Activated T-cell treated with anti-CD3 and anti-CD28 coated beads, Interleukin-2, amount 50 U/mL, for 1 hour (primary cell): Measurements from ENCODE around the gene ZNF830.
"Not testable (repeated sequence)": the region's sequence is repeated elsewhere in the genome, so short reads cannot be mapped to it uniquely, and the experiment has no call there.

ENCODE experiments used
- DNase-seq: peaks from one replicate; pipeline ENCODE4 v3.0.0-alpha.2; 2020

ZNF830 gene, protein sequence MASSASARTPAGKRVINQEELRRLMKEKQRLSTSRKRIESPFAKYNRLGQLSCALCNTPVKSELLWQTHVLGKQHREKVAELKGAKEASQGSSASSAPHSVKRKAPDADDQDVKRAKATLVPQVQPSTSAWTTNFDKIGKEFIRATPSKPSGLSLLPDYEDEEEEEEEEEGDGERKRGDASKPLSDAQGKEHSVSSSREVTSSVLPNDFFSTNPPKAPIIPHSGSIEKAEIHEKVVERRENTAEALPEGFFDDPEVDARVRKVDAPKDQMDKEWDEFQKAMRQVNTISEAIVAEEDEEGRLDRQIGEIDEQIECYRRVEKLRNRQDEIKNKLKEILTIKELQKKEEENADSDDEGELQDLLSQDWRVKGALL

DNA sequence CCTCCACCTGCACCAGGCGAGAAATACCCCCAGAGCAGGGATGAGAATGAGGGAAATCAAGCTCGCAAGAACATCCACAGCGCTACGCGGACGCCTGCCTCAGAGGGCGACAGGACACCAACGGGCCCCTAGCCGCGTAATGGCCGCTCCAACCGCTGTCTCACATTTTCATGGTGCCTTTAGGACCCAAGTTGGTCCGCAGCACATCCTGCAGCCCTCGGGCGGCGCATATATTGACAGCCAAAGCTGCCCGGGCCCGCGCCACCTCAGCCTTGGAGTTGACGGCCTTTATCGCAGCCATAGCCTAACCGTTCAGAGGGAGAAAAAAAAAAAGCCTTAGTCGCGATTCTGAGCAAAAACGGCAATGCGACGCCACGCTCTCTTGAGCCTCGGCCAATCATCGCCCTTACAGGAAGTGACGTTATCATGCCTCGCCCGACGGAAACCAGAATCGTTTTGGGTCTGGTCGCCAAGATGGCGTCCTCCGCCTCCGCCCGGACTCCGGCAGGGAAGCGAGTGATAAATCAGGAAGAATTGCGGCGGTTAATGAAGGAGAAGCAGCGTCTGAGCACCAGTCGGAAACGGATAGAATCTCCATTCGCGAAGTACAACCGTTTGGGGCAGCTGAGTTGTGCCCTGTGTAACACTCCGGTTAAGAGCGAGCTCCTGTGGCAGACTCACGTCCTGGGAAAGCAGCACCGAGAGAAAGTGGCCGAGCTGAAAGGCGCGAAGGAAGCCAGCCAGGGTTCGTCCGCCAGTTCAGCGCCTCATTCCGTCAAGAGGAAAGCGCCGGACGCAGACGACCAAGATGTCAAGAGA is at the start of gene ZNF830, which contains the start of gene CCT6B:
ZNF830 (plus strand) TSS at position 448 of the 819 bp plus-strand sequence; CDS start at position 475, 27 bp downstream.
CCT6B (minus strand) TSS at position 368 of the 819 bp plus-strand sequence; CDS start at position 301, 67 bp downstream.
- DNase-seq: peak; percentile 86

DNA sequence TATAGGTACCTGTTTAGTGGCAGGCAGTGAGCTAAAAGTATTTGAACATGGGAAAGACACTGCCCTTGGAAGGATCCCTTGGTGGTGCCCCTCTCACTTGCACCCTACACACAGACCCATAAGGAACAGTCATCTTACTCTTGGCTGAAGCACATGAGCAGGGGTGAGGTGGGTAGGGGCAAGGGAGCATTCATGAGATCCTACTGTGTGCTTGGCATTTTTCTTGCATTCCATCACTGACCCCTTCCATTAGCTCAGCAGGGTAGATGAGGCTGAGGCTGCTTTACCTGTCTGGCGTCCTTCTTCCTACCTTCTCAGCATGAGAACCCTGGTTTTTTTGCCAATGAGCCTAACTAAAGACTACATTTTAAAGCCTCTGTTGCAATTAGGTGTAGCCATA is 48.3 kb upstream of the ZNF830 start:
- DNase-seq: no peak

DNA sequence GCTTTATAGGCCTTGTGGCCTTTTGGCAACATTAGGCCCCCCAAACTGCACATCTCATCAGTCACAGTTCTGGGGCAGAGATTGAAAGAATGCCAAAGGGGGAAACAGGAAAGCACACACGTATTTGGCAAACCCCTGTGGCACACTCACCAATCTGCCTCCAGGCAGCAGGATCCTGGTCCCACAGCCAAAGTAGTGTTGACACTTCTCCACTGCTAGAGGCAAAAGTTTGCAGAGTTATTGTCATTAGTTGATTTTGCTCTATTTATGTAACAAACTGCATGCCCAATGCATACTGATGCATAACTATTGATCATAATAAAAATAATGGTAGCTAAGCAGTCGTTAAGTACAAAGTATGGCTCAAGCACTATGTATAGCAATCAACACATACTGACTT is 45.2 kb upstream of the ZNF830 start:
- DNase-seq: no peak

DNA sequence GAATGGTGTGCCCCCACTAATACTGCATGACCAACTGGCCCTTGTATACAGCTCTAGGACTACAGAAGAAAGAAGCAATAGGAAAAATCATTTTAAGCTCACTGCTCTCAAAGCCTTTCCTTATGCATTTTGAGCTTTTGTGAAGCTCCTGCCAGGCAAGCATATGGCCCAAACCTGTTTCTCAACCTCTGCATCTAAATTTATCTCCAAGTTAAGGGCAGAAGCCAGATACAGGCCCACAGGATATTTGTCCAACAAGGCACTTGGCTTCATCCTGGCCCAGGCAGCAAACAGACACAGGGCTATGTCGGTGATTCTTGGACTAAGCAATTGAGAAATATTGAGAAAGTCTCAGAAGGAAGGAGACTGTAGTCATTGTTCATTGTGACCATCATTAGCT is 44.0 kb upstream of the ZNF830 start:
- no peak for DNase-seq

DNA sequence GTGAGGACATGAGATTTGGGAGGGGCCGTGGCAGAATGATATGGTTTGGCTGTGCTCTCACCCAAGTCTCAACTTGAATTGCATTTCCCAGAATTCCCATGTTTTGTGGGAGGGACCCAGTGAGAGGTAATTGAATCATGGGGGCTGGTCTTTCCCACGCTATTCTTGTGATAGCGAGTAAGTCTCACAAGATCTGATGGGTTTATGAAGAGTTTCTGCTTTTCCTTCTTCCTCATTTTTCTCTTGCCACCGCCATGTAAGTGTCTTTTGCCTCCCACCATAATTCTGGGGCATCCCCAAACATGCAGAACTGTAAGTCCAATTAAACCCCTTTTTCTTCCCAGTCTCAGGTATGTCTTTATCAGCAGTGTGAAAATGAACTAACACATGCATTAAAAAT is 40.7 kb upstream of the ZNF830 start:
- DNase-seq: no peak

DNA sequence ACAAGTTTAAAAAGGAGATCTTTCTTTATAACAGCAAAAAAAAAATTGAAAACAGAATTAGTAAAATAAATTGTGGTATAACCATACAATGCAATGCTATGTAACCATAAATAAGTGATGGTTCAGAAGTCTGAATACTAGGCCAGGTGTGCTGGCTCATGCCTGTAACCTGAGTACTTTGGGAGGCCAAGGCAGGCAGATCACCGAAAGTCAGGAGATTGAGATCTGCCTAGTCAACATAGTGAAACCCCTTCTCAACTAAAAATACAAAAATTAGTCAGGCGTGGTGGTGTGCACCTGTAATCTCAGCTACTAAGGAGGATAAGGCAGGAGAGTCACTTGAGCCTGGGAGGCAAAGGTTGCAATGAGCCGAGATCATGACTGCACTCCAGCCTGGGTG is 34.7 kb upstream of the ZNF830 start:
- no peak for DNase-seq

DNA sequence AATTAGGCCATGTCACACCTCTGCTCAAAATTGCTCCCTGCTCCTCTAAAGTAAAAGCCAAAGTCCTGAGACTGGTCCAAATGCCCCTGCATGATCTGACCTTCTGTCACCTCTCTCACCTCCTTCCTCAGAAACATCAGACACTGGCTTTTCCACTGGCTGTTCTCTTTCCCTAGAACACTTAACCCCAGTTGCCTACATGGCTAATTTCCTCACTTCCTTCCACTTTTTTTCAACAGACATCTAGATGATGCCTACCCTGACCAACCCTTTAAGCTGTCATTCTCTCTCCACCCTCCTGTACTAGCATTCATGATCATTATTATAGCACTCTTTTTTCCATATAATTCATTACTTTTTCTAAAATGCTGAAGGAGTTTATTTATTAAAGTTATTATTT is 31.1 kb upstream of the ZNF830 start:
- no peak for DNase-seq

DNA sequence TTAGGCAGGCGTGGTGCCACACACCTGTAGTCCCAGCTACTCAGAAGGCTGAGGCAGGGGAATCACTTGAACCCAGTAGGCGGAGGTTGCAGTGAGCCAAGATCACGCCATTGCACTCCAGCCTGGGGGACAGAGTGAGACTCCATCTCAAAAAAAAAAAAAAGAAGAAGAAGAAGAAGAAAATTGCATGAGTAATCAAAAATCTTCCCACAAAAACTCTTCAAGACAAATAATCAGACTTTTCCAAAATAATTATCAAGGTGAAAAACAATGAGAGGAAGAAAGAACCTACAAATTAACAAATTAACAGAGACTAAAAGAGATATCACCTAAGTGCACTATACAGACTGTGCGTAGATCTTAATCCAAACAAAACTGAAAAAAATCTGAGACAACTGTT is 10.6 kb upstream of the ZNF830 start:
- not testable (repeated sequence) for DNase-seq

DNA sequence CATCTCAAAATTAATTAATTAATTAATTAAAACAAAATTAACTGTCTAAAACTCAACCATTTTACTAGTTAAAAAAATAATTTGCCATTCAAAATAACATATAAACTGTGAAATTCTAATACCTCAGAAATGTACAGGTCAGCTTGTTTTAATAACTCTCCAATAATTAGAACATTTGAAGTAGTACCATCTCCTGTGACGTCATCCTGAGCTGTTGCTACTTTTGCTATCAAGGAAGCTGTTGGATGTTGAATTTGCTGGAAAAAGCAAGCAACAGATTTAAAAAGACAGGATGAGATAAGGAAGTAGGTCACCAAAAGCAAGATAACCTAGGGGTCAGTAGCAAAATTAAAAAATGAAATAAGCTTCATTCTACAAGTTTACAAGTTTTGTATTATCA is 2.9 kb upstream of the ZNF830 start:
- DNase-seq: no peak

DNA sequence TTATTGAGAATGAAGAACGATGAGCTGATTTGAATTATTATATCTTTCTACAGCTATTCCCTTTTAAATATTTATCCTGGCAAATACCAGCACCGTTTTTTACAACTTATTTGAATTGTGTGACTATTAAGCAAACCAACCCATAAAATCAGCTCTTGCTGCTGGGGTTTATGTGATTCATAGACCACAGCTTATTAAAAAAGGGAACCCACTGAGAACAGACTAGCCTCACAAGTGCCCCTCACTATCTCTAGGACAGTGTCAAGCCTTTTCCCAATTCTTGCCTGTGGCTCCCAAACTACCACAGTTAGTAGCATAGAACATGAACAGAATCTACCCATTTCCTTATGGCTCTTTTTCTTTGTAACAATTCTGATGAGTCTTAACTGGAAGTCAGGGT is 12.8 kb downstream of the ZNF830 start:
- DNase-seq: no peak

DNA sequence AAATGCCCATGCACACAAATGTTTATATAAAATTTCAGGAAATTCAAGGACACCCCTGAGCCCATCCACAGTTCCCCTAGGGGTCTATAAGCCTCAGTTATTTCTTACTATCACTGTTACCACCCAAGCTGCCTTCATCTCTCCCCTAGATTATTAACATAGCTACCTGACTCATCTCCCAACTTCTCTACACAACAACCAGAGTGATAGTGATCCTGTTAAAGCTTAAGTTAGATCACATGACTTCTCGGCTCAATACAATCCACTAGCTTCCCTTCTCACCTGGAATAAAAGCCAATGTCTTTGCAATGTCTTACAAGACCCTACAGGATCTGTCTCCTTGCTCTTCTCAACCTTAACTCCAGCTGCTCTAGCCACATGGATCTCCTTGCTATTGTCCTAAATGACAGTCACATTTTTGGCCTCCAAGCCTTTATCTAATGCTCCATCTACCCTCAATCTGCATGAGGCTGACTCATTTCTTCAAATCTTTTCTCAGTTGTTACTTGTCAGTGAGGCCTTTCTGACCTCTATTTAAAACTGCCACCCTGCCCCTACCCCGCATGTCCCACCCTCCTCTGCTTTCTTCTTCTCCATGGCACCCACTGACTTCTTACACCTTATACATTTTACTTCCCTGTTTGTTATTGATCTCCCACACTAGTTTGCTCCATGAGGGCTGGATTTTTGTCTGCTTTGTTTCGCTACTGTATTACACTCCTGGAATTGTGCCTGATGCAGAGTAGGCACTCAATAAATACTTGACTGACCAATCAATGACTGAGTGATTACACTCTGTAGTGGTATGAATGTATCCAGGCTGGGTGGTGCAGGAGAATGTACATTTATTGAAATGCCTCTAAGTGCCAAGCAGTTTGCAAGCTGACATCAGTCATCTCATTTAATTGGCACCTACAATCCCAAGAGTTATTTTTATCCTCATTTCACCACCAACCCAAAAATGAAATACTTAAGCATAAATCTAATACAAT is 13.8 kb downstream of the ZNF830 start:
- DNase-seq: no peak

DNA sequence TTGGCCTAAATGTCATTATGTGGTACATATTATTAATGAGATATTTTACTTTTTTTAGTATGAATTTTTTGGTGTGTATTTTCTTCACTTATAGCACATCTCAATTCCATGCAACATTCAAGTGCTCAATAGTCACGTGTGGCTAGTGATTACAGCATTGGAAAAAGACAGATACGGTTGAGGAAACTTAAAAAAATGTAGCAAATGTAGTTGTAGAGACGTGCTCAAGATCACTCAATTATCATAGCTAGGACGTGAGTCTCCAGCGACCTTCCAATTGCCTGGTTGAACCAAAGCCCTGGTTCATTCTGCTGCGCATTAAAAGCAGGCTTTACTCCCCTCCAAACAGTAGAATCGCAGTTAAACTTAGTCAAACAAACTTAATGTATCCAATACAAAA is 17.8 kb downstream of the ZNF830 start:
- DNase-seq: no peak

DNA sequence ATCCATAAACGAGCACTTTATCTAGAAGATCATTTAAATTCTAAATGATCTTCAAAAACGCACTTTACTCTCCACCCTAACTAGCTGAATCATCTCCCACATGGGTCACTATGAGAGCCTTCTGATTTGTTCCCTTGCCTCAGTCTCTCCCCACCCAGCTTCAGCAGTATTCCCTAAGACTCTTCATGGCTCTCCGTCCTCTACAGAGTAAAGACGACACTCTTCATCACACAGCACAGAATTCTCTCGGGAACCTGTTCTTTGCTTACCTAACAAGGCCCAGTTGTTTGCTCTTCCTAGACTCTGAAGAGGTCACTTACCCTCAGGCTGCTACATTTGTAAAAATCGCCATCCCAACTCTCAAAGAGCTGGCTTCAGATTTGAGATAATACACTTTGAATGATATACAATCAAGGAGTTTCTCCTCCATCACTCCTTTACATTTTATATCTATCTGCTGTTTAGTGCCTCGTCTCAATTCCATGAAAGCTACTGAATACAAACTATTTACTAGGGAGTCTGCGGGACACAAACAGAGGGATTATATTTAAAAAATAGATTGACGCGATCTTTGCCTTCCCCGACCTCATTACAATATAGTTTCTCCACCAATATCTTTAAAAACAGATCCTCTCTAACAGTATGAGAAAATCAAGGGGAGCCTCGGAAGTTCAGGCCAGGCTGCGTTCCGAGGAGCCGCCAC is 18.5 kb downstream of the ZNF830 start:
- no peak for DNase-seq

DNA sequence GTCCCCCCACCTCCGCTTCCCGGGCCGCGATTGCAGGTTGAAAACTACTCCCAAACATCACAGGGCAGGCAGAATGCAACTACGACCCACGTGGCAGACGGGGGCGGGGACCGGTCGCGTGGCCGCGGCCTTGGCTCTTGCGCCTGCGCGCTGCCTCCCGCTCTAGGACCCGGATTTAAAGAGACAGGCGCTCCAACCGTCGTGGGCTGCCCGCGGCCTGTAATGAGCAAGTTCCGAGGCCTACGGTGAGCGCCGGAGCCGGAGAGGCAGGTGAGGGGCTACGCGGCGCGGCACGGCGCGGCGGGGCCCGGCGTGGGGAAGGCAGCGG is 19.0 kb downstream of the ZNF830 start, which contains the start of gene LIG3:
LIG3 (plus strand) TSS at position 160 of the 328 bp plus-strand sequence. CDS start 2,494 bp downstream, outside the sequence.
- DNase-seq: peak; percentile 95

DNA sequence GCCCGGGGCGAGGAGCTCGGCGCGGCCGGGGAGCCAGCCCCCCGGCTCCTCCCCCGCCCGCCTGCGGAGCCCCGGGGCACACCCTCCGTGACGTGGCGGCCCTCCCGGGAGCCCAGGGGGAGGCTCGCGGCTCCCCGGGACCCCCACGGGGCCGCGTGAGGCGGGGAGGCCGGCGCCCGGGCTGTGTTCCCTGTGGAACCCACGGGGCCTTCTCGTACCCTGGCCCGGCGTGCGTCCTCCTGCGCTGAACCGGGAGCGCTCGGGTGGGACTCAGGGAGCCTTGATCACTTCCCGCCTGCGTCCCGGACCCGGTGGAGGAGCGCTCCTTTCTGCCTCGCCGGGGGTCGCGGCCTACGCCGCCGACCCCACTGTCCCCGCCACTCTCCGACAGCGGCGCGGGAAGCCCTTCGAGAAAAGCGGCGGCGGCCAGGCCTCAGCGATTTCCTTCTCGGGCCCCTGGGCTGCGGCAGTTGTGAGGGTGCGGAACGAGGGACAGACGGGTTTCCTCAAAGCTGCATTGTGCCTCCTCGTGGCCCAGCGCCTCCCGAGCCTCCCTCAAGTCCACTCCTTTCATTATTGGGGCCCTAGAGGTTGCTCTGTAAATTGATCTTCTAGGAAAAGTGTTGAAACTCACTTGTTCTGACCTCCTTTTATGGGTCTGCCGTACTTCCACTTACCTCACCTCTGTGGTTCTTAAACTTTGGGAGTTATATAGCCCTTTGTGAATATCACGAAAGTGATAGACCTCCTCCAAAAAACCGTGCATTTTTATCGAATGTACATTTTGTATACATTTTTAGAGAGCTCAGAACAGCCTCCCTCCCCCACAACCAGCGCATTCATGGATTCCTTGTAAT is 19.6 kb downstream of the ZNF830 start:
- no peak for DNase-seq

DNA sequence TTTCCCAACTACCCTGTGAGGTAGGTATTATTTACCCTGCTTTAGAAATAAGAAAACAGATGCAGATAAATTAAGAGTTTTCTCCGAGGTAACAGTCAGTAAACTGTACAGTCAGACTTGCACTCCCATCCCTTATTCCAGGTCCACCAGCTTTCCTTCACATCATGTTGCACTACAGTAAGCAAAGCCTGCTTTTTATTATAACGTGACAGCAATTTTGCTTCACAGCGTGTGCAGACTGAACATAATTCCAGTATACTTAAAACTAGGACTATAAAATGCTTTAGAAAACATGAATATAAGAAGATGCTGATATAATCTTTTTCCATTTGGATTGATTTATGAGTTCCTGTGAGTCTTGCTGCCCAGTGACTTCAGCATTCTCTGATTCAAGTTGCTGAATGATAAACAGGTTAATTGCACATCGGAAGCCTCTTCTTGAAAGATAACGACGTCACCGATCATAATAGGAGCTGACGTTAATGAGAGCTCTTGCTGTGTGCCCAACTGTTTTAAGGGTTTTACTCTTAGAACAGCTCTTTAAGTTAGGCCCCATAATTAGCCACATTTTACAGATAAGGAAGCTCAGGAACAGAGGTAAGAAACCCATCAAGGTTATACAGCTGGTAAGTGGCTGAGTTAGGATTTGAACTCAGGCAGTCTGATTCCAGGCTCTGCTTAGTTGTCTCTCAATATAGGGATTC is 20.4 kb downstream of the ZNF830 start:
- DNase-seq: no peak

DNA sequence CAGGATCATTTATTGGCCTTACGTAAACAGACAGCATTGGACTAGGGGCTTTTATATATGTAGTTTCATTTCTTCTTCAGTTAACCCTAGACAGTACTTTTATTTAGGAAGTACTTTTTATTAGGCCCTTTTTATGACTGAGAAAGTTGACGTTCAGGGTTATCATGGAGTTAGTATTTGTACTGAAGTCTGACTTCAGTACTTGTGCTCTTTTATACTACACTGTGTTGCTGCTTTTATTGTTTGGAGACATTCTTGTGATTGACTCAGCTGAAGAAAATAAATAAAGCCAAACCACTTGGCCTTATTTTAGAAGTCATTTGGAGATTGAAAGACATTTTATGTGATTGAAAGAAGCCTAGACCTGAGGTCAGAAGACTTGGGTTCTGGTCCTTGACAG is 25.9 kb downstream of the ZNF830 start:
- no peak for DNase-seq

DNA sequence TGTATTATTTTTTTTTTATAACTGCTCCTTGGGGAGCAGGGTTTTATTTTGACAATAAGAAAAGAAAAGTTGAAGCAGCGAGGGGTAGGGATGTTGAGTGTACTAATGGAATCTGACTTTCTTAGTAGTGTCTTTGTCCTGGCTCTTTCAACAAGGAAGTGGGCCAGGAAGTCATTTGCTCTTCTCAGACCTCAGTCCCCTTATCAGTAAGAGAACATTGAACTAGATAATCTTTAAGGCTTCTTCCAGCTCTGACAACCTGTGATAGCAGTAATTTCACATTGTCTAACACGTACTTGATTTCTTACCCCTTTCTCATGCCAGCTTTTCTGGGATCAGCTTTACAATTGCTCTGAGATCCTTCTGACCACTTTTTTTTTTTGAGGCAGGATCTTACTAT is 27.3 kb downstream of the ZNF830 start:
- DNase-seq: no peak

DNA sequence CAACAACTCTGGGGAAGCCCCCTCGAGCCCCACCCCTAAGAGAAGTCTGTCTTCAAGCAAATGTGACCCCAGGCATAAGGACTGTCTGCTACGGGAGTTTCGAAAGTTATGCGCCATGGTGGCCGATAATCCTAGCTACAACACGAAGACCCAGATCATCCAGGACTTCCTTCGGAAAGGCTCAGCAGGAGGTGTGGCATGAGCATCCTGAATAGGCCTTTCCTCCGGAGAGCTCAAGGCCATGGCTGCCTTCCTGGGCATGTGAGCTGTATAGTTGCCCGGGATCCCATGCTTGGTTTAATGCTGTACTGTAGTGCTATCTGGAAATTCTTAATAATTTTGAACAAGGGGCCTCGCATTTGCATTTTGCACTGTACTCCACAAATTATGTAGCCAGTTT is 28.1 kb downstream of the ZNF830 start:
- DNase-seq: no peak

DNA sequence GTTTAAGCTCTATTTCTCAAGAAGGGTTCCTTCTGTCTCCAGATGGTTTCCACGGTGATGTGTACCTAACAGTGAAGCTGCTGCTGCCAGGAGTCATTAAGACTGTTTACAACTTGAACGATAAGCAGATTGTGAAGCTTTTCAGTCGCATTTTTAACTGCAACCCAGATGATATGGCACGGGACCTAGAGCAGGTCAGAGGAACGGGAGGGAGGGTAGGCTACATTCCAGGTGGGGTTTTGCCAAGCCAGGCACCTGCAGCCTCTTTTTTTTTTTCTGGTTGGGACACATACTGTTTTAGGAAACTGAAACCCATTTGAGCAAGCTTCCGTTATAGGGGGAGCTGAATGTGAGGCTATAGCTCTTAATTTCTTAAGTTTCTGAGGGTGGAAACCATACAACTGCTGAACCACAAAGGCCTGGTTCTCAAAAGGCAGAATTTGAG is 29.6 kb downstream of the ZNF830 start:
- no peak for DNase-seq
